ENCODE results near the gene GUF1.

Gene GUF1

GRCh38 chr4:44738615-44739014 lies 60.4 kb downstream of the GUF1 start:
- no peak overlapping the region for H3K4me3 ChIP-seq (ENCODE audit: low read length)
- H3K9me3 ChIP-seq (ENCODE audit: insufficient read depth, low read depth, low read length) = no peaks in the 10 kb centered on the region
- no peaks in the 10 kb centered on the region for H3K36me3 ChIP-seq (ENCODE audit: insufficient read depth, low read length)
- no peak overlapping the region for H3K9ac ChIP-seq (ENCODE audit: low read depth, low read length)
- H3K4me1 ChIP-seq (ENCODE audit: insufficient read depth, low read length) = no peaks in the 10 kb centered on the region
- no peak overlapping the region for H3K27ac ChIP-seq (ENCODE audit: low read depth, low read length)
- WGBS = 91% methylated on average over 2 of the region's 2 CpGs
- H3K27me3 ChIP-seq (ENCODE audit: insufficient read depth, low read length) = no peaks in the 10 kb centered on the region

- WGBS = 93% methylated on average over 2 of the region's 2 CpGs
- Histone ChIP-seq H3K27ac (ENCODE audit: low read depth, low read length) (no peak overlapping the region), H3K27me3 (ENCODE audit: insufficient read depth, low read length) (no peaks in the 10 kb centered on the region), H3K4me3 (ENCODE audit: low read length) (no peak overlapping the region), H3K4me1 (ENCODE audit: insufficient read depth, low read length) (no peaks in the 10 kb centered on the region), H3K36me3 (ENCODE audit: insufficient read depth, low read length) (no peaks in the 10 kb centered on the region), H3K9me3 (ENCODE audit: insufficient read depth, low read depth, low read length) (no peaks in the 10 kb centered on the region), H3K9ac (ENCODE audit: low read depth, low read length) (no peak overlapping the region)
Measured at GRCh38 chr4:44740201-44740600, 62.0 kb downstream of the GUF1 start.
